ENCODE data around the gene HS3ST4. TPM values are rescaled to one million over a fixed set of nuclear protein-coding genes. Genes with fewer than 3 reads are reported as not detected.

HS3ST4 gene
- total RNA-seq, 1 donor from 2014 or later = 1.2 TPM

GRCh38 chr16:25734430-25735385, 42.9 kb downstream of the HS3ST4 start:
- FAIRE-seq (no peak), DNase-seq (ENCODE audit: low read depth) (no peak)
- Mint-ChIP-seq H3K4me3 (ENCODE audit: unreplicated experiment) (no peak overlapping the region), H3K27ac (ENCODE audit: unreplicated experiment) (no peak overlapping the region), H3K36me3 (ENCODE audit: low read depth, unreplicated experiment) (no peaks in the 10 kb centered on the region), H3K27me3 (ENCODE audit: low read depth, unreplicated experiment) (no peaks in the 10 kb centered on the region), H3K9me3 (ENCODE audit: unreplicated experiment) (peaks cover 5% of the 10 kb centered on the region), H3K4me1 (ENCODE audit: low read depth, unreplicated experiment) (no peaks in the 10 kb centered on the region)
- Histone ChIP-seq H3K36me3 (ENCODE audit: insufficient read depth, low read length) (no peaks in the 10 kb centered on the region), H3K79me2 (ENCODE audit: insufficient read depth, low read length) (no peaks in the 10 kb centered on the region), H3K4me2 (ENCODE audit: low read length) (no peak overlapping the region), H2AFZ (ENCODE audit: low read depth, low read length) (no peak overlapping the region), H3K27ac (ENCODE audit: low read depth, low read length) (no peak overlapping the region), H3K4me3 (ENCODE audit: insufficient read depth, low read depth, low read length) (no peak overlapping the region), H3K9me3 (ENCODE audit: insufficient read depth, low read depth, low read length) (no peaks in the 10 kb centered on the region), H3K4me1 (ENCODE audit: insufficient read depth, low read length) (no peaks in the 10 kb centered on the region), H3K27me3 (ENCODE audit: insufficient read depth, low read length) (no peaks in the 10 kb centered on the region), H3K9ac (ENCODE audit: low read length) (no peak overlapping the region), H4K20me1 (ENCODE audit: insufficient read depth, low read length) (no peaks in the 10 kb centered on the region)
- TF ChIP-seq EZH2 (IDR thresholded peaks at IDR 0.05; ENCODE audit: insufficient read depth, low read length) (no peak), CTCF (IDR thresholded peaks at IDR 0.05; ENCODE audit: insufficient read depth, low read depth, low read length) (no peak)

GRCh38 chr16:25735645-25736044, 43.9 kb downstream of the HS3ST4 start:
- H3K4me3 Mint-ChIP-seq (ENCODE audit: unreplicated experiment) = no peak overlapping the region
- Histone ChIP-seq H3K36me3 (ENCODE audit: insufficient read depth, low read length) (no peaks in the 10 kb centered on the region), H3K79me2 (ENCODE audit: insufficient read depth, low read length) (no peaks in the 10 kb centered on the region), H3K9me3 (ENCODE audit: insufficient read depth, low read depth, low read length) (no peaks in the 10 kb centered on the region), H4K20me1 (ENCODE audit: insufficient read depth, low read length) (no peaks in the 10 kb centered on the region), H3K9ac (ENCODE audit: low read length) (no peak overlapping the region), H3K4me3 (ENCODE audit: insufficient read depth, low read depth, low read length) (no peak overlapping the region), H3K4me2 (ENCODE audit: low read length) (no peak overlapping the region), H3K27me3 (ENCODE audit: insufficient read depth, low read length) (no peaks in the 10 kb centered on the region), H2AFZ (ENCODE audit: low read depth, low read length) (no peak overlapping the region), H3K4me1 (ENCODE audit: insufficient read depth, low read length) (no peaks in the 10 kb centered on the region), H3K27ac (ENCODE audit: low read depth, low read length) (no peak overlapping the region)
- DNase-seq (ENCODE audit: low read depth) = no peak
- H3K27me3 Mint-ChIP-seq (ENCODE audit: low read depth, unreplicated experiment) = no peaks in the 10 kb centered on the region
- H3K27ac Mint-ChIP-seq (ENCODE audit: unreplicated experiment) = no peak overlapping the region
- TF ChIP-seq EZH2 (IDR thresholded peaks at IDR 0.05; ENCODE audit: insufficient read depth, low read length) (no peak), CTCF (IDR thresholded peaks at IDR 0.05; ENCODE audit: insufficient read depth, low read depth, low read length) (no peak)
- no peak for FAIRE-seq
- no peaks in the 10 kb centered on the region for H3K4me1 Mint-ChIP-seq (ENCODE audit: low read depth, unreplicated experiment)
- H3K36me3 Mint-ChIP-seq (ENCODE audit: low read depth, unreplicated experiment) = no peaks in the 10 kb centered on the region
- peaks cover 5% of the 10 kb centered on the region for H3K9me3 Mint-ChIP-seq (ENCODE audit: unreplicated experiment)

Data from astrocyte (in vitro differentiated cells and primary cell).